MM.1S (cell line): Measurements from ENCODE around the gene FLT1.

Experiments used
- DNase-seq: peaks from one replicate; pipeline ENCODE4 v3.0.0-alpha.2; 2015
- H2AFZ ChIP-seq: fragments of 300-600 bp; sonication (generic); 2 replicates; pipeline ENCODE4 v1.6.0; 2016; ENCODE audit warnings: antibody characterized with exemption, low read length
- H3F3A ChIP-seq: fragments of 300-600 bp; sonication (generic); 2 replicates; pipeline ENCODE4 v1.6.1; 2016; ENCODE audit warnings: mild to moderate bottlenecking, antibody characterized with exemption, low read length, moderate library complexity, mixed read lengths; ENCODE audit not compliant: insufficient read depth
- H3K27ac ChIP-seq: fragments of 300-600 bp; sonication (generic); 2 replicates; pipeline ENCODE4 v1.5.1; 2016; ENCODE audit warnings: mild to moderate bottlenecking, low read length
- H3K27me3 ChIP-seq: fragments of 300-600 bp; sonication (generic); replicated peaks from 2 replicates; pipeline ENCODE4 v1.6.0; 2016; ENCODE audit warnings: low read length; ENCODE audit not compliant: insufficient read depth
- H3K36me3 ChIP-seq: fragments of 300-600 bp; sonication (generic); replicated peaks from 2 replicates; pipeline ENCODE4 v1.6.1; 2016; ENCODE audit warnings: mild to moderate bottlenecking, low read length, mixed read lengths; ENCODE audit not compliant: insufficient read depth
- H3K4me1 ChIP-seq: fragments of 300-600 bp; sonication (generic); 2 replicates; pipeline ENCODE4 v1.6.1; 2016; ENCODE audit warnings: low read length, mixed read lengths
- H3K4me2 ChIP-seq: fragments of 300-600 bp; sonication (generic); 2 replicates; pipeline ENCODE4 v1.6.0; 2016; ENCODE audit warnings: low read depth, low read length
- H3K4me3 ChIP-seq: fragments of 300-600 bp; sonication (generic); 2 replicates; pipeline ENCODE4 v1.5.1; 2016; ENCODE audit warnings: low read length, mixed read lengths
- H3K79me2 ChIP-seq: fragments of 300-600 bp; sonication (generic); 2 replicates; pipeline ENCODE4 v1.6.1; 2016; ENCODE audit warnings: mixed run types, low read length, mixed read lengths
- H3K9ac ChIP-seq: fragments of 300-600 bp; sonication (generic); 2 replicates; pipeline ENCODE4 v1.6.1; 2016; ENCODE audit warnings: low read length, mixed read lengths
- H3K9me2 ChIP-seq: fragments of 300-600 bp; sonication (generic); replicated peaks from 2 replicates; pipeline ENCODE4 v1.6.1; 2016; ENCODE audit warnings: mild to moderate bottlenecking, low read length, mixed read lengths; ENCODE audit not compliant: insufficient read depth
- H3K9me3 ChIP-seq: fragments of 300-600 bp; sonication (generic); replicated peaks from 2 replicates; pipeline ENCODE4 v1.6.1; 2016; ENCODE audit warnings: mild to moderate bottlenecking, low read length, mixed read lengths; ENCODE audit not compliant: insufficient read depth
- H4K20me1 ChIP-seq: fragments of 300-600 bp; sonication (generic); 2 replicates; pipeline ENCODE4 v1.6.1; 2016; ENCODE audit warnings: mild to moderate bottlenecking, low read length, moderate library complexity, mixed read lengths; ENCODE audit not compliant: insufficient read depth
- CTCF ChIP-seq: fragments of 300-600 bp; sonication (generic); IDR thresholded peaks from 2 replicates; pipeline ENCODE4 v1.5.1; 2016; ENCODE audit warnings: antibody characterized with exemption, low read length, mixed read lengths
- EZH2 ChIP-seq: fragments of 300-600 bp; sonication (generic); optimal IDR thresholded peaks from 2 replicates; pipeline ENCODE3; 2017; ENCODE audit warnings: low read depth, mild to moderate bottlenecking, antibody characterized with exemption, low read length, mixed read lengths
- EZH2phosphoT487 ChIP-seq: fragments of 300-600 bp; sonication (generic); IDR thresholded peaks from 2 replicates; pipeline ENCODE4 v1.6.1; 2018; ENCODE audit warnings: antibody characterized with exemption, low read length

The FLT1 gene

DNA sequence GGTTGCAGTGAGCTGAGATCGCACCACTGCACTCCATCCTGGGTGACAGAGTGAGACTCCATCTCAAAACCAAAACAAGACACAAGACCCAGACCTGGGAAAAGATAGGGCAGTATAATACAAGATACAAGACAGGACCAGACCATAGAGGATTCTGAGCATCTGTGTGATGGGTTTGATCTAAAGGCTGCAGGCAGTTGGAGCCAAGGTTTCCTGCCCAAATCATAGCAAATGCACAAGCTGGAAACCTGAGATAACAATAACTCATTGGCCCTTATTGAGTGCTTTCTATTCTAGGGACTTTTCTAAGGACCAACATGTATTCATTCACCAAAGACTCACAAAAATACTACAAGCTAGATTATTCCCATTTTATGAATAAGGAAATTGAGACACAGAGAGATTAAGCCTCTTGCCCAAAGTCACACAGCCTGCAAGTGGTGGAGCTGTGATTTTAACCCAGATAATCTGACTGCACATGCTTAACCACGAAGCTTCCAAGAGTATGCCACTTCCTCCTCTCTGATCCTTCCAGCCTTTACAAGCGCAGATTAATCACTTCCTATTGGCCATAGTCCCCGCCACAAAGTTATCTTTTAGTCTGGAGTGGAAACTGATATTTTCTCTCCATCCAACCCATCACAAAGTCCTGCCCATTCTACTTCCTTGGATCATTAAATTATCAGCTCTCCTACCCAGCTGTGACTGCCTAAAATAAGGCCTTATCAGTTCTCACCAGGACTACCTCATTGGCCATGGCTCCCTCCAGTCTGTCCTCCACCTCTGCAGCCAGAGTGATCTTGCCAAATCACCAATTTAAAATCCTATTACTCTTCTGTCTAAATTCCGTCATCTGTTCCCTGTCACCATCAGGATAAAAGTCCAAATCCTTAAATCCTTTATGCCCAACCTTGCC is 147.2 kb downstream of the FLT1 start:
- no peaks in the 10 kb centered on the region for H3F3A ChIP-seq
- TF ChIP-seq CTCF: no peak
- no peak for TF ChIP-seq EZH2phosphoT487
- TF ChIP-seq EZH2: no peak
- H3K79me2 ChIP-seq: no peaks in the 10 kb centered on the region
- H3K9ac ChIP-seq: no peak overlapping the region
- H3K4me2 ChIP-seq: no peak overlapping the region
- no peak overlapping the region for H3K27ac ChIP-seq
- no peaks in the 10 kb centered on the region for H3K27me3 ChIP-seq
- DNase-seq: no peak
- H3K9me3 ChIP-seq: no peaks in the 10 kb centered on the region
- H3K36me3 ChIP-seq: no peaks in the 10 kb centered on the region
- H3K9me2 ChIP-seq: no peaks in the 10 kb centered on the region
- no peak overlapping the region for H2AFZ ChIP-seq
- H4K20me1 ChIP-seq: no peaks in the 10 kb centered on the region
- H3K4me1 ChIP-seq: no peaks in the 10 kb centered on the region
- no peak overlapping the region for H3K4me3 ChIP-seq

- Histone ChIP-seq H3K4me1 (no peaks in the 10 kb centered on the region), H3K4me2 (no peak overlapping the region), H3F3A (no peaks in the 10 kb centered on the region), H3K27me3 (no peaks in the 10 kb centered on the region), H3K9ac (no peak overlapping the region), H3K79me2 (no peaks in the 10 kb centered on the region), H3K9me2 (no peaks in the 10 kb centered on the region), H3K4me3 (no peak overlapping the region), H3K27ac (no peak overlapping the region), H3K36me3 (no peaks in the 10 kb centered on the region), H4K20me1 (no peaks in the 10 kb centered on the region), H3K9me3 (no peaks in the 10 kb centered on the region), H2AFZ (no peak overlapping the region)
- TF ChIP-seq CTCF: no peak
- TF ChIP-seq EZH2phosphoT487: no peak
- TF ChIP-seq EZH2: no peak
- no peak for DNase-seq
Measured at GRCh38 chr13:28346154-28346553, 148.8 kb downstream of the FLT1 start.

DNA sequence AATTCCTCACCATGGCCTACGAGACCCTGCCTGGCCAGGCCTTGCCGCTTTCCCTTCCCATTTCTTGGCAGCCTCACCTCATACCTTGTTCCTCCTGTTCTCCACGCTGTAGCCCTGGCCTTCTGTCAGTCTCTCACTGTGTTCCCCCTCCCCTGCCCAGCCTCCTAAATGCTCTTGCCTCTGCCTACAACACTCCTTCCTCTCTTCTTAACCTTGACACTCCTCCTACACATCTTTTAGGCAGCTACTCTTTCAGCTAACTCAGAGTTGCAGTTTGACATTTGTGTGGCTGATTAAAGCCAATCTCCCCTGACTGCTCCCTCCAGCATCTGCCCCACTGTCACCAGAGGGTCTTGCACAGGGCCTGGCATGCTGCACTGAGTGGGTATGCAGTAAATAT is 150.8 kb downstream of the FLT1 start:
- no peaks in the 10 kb centered on the region for H3K79me2 ChIP-seq
- no peaks in the 10 kb centered on the region for H4K20me1 ChIP-seq
- H3K27ac ChIP-seq: no peak overlapping the region
- TF ChIP-seq EZH2phosphoT487: no peak
- no peak for TF ChIP-seq EZH2
- TF ChIP-seq CTCF: no peak
- H3K4me2 ChIP-seq: no peak overlapping the region
- no peak overlapping the region for H2AFZ ChIP-seq
- H3K4me3 ChIP-seq: no peak overlapping the region
- no peak overlapping the region for H3K9ac ChIP-seq
- no peaks in the 10 kb centered on the region for H3F3A ChIP-seq
- H3K27me3 ChIP-seq: no peaks in the 10 kb centered on the region
- no peaks in the 10 kb centered on the region for H3K4me1 ChIP-seq
- H3K9me2 ChIP-seq: no peaks in the 10 kb centered on the region
- DNase-seq: no peak
- no peaks in the 10 kb centered on the region for H3K36me3 ChIP-seq
- H3K9me3 ChIP-seq: no peaks in the 10 kb centered on the region
